Neural progenitor cell (in vitro differentiated cells): ENCODE measurements around the gene MMRN2.

Source experiments
- CTCF ChIP-seq: fragments of 200-600 bp; sonication (generic); IDR thresholded peaks from 2 replicates; pipeline ENCODE4 v1.5.1; 2017; ENCODE audit warnings: antibody characterized with exemption, mild to moderate bottlenecking
- EZH2 ChIP-seq: fragments of 200-600 bp; sonication (generic); IDR thresholded peaks from 2 replicates; pipeline ENCODE4 v1.6.1; 2017; ENCODE audit warnings: antibody characterized with exemption, mild to moderate bottlenecking, moderate library complexity

GRCh38 chr10:86954681-86955500 is 2.5 kb downstream of the MMRN2 start:
- no peak for TF ChIP-seq CTCF
- no peak for TF ChIP-seq EZH2
